Activated CD8-positive, alpha-beta memory T cell treated with anti-CD3 and anti-CD28 coated beads, Interleukin-2, amount 50 U/mL, for 4 hours (primary cell): ENCODE measurements around the gene POMGNT2.
"Not testable (repeated sequence)": the region's sequence is repeated elsewhere in the genome, so short reads cannot be mapped to it uniquely, and the experiment has no call there.

Source experiments
- DNase-seq: peaks from one replicate; pipeline ENCODE4 v3.0.0-alpha.2; 2020

The POMGNT2 gene

DNA sequence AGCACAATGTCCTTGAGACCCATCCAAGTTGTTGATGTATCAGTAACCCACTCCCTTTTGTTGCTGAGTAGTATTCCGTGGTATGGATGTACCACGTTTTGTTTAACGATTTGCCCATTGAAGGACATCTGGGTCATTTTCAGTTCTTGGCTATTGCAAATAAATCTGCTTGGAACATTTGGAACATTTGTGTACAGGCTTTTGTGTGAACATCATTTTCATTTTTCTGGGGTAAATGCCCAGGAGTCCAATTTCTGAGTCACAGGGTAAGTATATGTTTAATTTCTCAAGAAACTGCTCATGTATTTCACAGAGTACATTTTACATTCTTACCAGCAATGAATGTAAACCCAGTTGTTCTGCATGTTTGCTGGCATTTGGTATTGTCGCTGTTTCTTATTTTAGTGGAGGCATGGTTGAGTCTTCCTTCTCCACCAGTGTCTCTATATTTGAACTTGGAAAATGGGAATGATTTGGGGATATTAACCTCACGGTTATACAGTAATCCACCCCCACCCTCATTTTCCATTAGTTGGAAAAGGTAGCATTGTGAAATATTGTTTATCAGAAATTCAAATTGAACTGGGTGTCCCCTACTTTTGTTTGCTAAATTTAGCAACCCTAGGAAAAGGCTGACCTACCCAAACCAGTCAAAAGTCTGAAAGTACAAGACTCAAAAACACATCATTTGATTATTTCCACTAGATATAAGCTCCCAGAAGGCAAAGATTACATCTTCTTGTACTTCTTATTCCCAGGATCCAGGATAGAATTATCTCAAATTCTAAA is 30.8 kb downstream of the POMGNT2 start:
- DNase-seq = no peak

- no peak for DNase-seq
These were observed 31.4 kb downstream of the POMGNT2 start for GRCh38 chr3:43074482-43074881.

DNA sequence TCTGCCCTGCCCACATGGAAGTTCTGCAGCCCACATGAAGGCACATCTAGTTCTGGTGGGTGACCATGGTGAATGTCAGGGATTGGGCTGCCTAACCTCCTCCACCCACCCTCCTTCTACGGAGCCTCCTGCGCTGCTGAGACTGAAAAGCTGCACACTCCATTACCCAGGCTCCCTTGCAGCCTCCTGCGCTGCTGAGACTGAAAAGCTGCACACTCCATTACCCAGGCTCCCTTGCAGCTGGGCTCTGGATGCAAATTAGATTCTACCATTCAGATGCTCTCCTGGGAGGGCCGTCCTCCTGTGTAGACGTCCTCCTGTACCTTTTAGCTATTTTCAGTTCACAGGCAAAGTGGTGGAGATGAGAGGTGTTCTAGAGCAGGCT is 32.1 kb downstream of the POMGNT2 start:
- no peak for DNase-seq

- DNase-seq = no peak
These were observed 32.6 kb downstream of the POMGNT2 start for GRCh38 chr3:43073116-43073835.

DNA sequence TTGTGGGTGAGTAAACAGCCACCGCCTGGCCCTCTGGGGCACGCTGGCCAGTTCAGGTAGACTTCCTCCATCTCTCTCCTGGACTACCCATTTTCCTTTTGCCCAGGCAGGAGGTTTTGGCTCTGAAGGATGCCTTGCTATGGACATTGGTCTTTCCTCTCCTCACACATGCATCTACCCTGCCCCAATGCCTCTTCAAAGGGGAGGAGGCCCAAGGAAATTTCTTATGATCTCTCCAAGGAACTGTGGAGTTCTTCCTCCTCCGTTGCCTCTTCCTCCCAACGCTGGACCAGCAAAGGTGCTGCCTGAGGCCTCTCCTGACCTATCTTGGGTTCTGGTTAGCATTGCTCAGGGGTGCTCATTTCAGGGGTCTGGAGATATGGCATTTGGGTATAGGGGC is 33.5 kb downstream of the POMGNT2 start:
- DNase-seq = no peak

- DNase-seq = no peak
These were observed 34.5 kb downstream of the POMGNT2 start for GRCh38 chr3:43071313-43071893.

DNA sequence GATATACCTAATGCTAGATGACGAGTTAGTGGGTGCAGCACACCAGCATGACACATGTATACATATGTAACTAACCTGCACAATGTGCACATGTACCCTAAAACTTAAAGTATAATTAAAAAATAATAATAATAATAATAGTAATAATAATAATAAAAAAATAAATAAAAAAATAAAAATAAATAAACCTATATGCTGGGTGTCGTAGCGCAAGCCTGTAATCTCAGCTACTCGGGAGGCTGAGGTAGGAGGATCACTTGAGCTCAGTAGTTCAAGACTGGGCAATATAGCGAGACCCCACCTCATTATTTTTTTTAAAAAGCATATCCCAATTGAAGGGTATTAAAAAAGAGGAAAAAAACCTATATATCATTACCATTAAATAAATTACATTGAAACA is 35.2 kb downstream of the POMGNT2 start:
- not testable (repeated sequence) for DNase-seq

DNA sequence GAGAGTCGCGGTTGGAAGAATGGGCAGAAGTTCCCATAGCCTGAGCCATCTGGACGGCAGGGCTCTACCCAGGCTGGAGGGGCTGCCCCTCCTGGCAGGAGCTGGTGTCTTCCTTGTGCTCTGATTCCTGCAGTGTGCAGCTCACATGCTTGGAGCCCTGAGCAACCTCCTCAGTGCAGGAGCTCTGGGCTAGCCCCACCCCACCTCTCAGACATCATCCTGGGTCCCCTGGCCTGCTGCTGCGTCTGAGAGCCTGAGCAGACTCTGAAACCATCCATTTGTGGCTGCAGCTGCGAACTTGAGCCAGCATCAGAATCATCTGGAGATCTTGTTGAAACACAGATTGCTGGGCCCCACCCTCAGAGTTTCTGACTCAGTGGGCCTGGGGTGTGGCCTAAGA is 42.8 kb downstream of the POMGNT2 start:
- DNase-seq = no peak

DNA sequence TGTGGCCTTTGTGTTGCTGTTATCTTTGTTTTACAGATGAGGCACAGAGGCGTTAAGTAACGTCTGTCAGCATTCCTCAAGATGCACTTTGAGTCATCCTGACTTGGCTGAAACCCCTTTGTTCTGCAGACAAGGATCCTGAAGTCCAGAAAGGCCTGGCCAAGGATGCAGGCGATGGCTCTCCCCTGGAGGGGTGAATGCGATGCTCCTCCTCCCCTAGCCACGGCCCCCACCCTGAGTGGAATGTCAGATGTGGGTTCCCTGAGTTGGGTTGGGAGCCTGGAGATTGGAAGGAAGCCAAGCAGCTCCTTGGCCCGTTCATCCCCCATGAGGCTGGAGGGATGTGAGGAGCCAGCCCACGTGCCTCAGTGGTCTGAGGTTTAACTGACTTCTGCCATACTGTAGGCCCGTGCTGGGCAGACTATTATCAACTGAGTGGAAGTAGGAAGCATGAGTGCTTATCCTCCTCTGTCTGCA is 43.3 kb downstream of the POMGNT2 start:
- DNase-seq = no peak

- no peak for DNase-seq
These were observed 43.8 kb downstream of the POMGNT2 start for GRCh38 chr3:43062040-43062563.

DNA sequence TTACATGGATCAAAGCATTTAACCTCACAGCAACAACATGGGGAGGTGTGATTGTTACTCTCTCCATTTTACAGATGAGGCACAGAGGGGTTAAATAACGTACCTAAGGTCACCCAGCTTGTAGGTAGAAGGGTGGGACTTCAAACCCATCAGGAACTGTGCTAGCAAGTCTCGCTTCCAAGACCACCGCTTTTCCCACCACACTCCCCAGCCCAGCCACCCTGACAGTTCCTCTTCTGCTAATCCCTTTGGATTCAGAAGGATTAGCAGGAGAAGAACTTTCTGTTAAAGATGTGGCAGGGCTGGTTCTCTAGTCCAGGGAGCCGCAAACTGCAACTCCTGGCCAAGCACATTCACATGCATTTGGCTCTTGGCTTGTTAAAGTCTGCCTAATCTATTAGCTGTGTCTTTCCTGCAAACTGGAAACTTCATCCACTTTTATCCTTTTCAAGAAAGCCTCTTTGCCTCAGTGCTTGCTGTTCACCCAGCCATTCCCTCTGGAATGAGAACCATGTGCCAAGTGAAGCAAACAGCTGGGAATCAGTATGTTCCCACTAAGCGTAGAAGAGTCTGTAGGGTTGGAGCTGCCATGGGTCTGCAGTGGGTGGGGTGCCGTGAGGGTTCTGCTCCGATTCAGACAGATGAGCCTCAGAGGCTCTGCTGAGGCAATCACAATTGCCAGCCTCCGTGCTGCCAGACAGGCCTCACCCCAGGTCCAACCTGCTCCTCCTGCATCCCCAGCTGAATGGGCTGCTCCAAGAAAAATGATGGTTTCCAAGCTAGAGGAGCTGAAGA is 44.6 kb downstream of the POMGNT2 start:
- no peak for DNase-seq

DNA sequence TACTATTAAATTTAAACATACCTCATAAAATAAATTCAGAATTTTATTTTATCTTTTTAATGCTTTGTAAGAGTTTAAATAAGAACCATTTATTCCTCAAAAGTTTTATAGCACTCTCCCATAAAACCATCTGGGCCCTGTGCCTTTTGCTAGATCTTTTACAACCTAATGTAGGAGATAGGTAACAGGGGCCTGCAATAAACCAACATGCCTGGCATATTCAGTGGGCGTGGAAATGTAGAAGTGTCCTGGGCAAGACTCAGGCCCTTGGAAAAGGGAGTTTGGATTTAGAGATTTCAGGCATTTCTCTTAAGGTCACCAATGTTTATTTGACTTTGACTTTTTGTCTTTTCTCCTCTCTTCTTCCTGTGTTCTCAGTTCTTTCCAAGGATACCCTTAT is 46.4 kb downstream of the POMGNT2 start:
- DNase-seq = no peak

- no peak for DNase-seq
These were observed 49.8 kb downstream of the POMGNT2 start for GRCh38 chr3:43055806-43056770.

GRCh38 chr3:43055393-43055792 is 50.5 kb downstream of the POMGNT2 start:
- no peak for DNase-seq

DNA sequence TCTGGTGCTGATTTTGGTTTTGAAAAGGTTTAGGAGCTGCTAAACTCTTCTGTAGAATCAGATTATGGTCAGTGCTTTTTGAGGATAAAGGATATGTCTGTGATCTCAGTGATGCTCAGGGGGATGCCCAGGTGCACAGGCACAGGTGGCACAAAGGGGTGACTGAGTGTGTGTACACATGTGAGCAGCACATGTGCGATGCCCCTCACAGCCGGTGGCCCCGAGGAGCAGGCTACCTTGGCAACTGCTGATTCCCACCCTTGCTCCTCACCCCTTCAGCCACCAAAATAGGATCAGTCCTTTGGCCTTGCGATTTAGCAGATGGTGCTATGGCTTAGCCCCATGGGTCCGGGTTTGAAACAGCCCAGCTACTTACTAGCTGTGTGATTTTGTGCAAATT is 51.1 kb downstream of the POMGNT2 start:
- DNase-seq = no peak

- DNase-seq = no peak
These were observed 52.6 kb downstream of the POMGNT2 start for GRCh38 chr3:43053291-43053690.

- DNase-seq = no peak
These were observed 57.4 kb downstream of the POMGNT2 start for GRCh38 chr3:43048470-43048869.

DNA sequence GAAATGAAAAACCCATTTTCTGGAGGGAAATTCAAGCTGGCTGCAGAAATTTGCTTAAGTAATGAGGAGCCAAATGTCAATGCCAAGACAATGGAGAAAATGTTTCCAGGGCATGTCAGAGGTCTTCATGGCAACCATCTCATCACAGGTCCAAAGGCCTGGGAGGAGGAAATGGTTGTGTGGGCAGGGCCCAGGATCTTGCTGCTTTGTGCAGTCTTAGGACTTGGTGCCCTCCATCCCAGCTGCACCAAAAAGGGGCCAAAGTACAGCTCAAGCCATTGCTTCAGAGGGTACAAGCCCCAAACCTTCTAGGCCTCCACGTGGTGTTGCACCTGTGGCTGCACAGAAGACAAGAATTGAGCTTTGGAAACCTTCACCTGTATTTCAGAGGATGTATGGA is 59.3 kb downstream of the POMGNT2 start:
- DNase-seq = no peak

- not testable (repeated sequence) for DNase-seq
These were observed 60.8 kb downstream of the POMGNT2 start for GRCh38 chr3:43045079-43045478.

DNA sequence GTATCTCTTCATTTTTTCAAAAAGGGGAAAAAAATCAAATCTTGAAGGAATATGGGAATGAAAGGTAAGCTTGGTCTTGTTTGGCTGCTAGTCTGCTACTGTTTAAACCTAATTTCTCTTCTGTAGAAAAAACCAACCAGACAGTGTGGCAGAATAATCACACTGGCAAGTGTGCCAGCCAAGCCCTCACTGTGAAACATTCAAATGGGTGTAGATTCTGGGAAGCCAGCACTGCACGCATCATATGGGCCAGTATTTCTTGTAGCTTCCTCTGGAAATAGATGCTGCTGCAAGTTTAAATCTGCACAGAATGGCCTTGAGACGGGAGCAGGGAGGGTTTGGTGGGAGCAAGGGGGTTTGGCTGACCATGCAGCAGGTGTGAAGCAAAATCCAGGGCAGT is 62.1 kb downstream of the POMGNT2 start:
- DNase-seq = no peak

DNA sequence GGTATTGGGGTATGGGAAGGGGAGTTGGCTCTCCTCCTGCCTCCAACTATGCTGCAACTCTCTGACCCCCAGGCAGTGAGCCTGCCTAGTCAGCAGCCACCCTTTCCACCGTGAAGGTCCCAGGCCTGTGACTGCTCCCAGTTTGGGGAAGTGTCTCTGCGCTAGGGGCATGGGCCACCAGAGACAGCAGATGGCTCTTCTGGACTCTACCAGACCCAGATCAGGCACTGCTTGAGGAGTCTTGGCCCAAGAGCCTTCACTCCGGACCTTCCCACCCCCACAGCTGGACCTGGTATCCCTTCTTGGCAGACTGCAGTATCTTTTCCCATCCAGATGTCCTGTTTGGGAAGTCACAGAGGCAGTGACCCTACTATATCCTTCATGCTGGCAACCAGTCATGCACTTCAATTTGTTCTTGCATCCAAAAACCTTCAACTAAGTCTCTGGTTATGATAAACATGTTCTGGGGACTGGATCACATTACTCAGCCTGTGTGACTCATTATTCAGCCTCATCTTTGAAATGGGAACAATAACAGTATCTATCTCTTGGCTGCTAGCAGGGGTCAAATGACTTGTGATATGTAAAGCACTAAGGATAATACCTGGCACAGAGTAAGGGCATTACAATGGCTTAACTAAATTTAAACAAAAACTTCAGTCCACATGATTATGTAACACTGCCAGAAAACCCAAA is 62.7 kb downstream of the POMGNT2 start:
- no peak for DNase-seq
